ENCODE measurements around the gene LRRC66.

LRRC66 gene

GRCh38 chr4:52016981-52017380 lies 3.2 kb downstream of the LRRC66 start:
- in situ Hi-C loops (cut with HindIII; ENCODE audit: low pct_ligation_motif_present, low pct_unique_long_range_greater_than_20kb, low sequenced_read_pairs), result no loop called here
- no peak for DNase-seq

- DNase-seq, result peak; percentile 48
- in situ Hi-C loops (cut with HindIII; ENCODE audit: low pct_ligation_motif_present, low pct_unique_long_range_greater_than_20kb, low sequenced_read_pairs), result no loop called here
These were observed 4.8 kb downstream of the LRRC66 start for GRCh38 chr4:52015366-52015765.

GRCh38 chr4:52014903-52015302 lies 5.3 kb downstream of the LRRC66 start:
- DNase-seq, result no peak
- in situ Hi-C loops (cut with HindIII; ENCODE audit: low pct_ligation_motif_present, low pct_unique_long_range_greater_than_20kb, low sequenced_read_pairs), result no loop called here

GRCh38 chr4:52012651-52013050 lies 7.5 kb downstream of the LRRC66 start:
- DNase-seq, result no peak
- in situ Hi-C loops (cut with HindIII; ENCODE audit: low pct_ligation_motif_present, low pct_unique_long_range_greater_than_20kb, low sequenced_read_pairs), result no loop called here

- in situ Hi-C loops (cut with HindIII; ENCODE audit: low pct_ligation_motif_present, low pct_unique_long_range_greater_than_20kb, low sequenced_read_pairs), result no loop called here
- no peak for DNase-seq
These were observed 9.2 kb downstream of the LRRC66 start for GRCh38 chr4:52010986-52011385.

- in situ Hi-C loops (cut with HindIII; ENCODE audit: low pct_ligation_motif_present, low pct_unique_long_range_greater_than_20kb, low sequenced_read_pairs), result no loop called here
- DNase-seq, result no peak
These were observed 13.3 kb downstream of the LRRC66 start for GRCh38 chr4:52006887-52007286.

GRCh38 chr4:52005604-52006273 lies 14.4 kb downstream of the LRRC66 start:
- in situ Hi-C loops (cut with HindIII; ENCODE audit: low pct_ligation_motif_present, low pct_unique_long_range_greater_than_20kb, low sequenced_read_pairs), result no loop called here
- DNase-seq, result no peak

GRCh38 chr4:52004414-52004813 lies 15.7 kb downstream of the LRRC66 start:
- in situ Hi-C loops (cut with HindIII; ENCODE audit: low pct_ligation_motif_present, low pct_unique_long_range_greater_than_20kb, low sequenced_read_pairs), result no loop called here
- no peak for DNase-seq

GRCh38 chr4:52001616-52002015 lies 18.5 kb downstream of the LRRC66 start:
- DNase-seq, result no peak

GRCh38 chr4:51999250-51999649 lies 20.9 kb downstream of the LRRC66 start:
- no peak for DNase-seq
- in situ Hi-C loops (cut with HindIII; ENCODE audit: low pct_ligation_motif_present, low pct_unique_long_range_greater_than_20kb, low sequenced_read_pairs), result no loop called here

More at GRCh38 chr4:52001616-52002015, 18.5 kb downstream of the LRRC66 start:
- in situ Hi-C loops (cut with HindIII; ENCODE audit: low pct_ligation_motif_present, low pct_unique_long_range_greater_than_20kb, low sequenced_read_pairs), result no loop called here

GRCh38 chr4:51998837-51999236 lies 21.3 kb downstream of the LRRC66 start:
- no peak for DNase-seq
- in situ Hi-C loops (cut with HindIII; ENCODE audit: low pct_ligation_motif_present, low pct_unique_long_range_greater_than_20kb, low sequenced_read_pairs), result no loop called here

GRCh38 chr4:51997647-51998046 lies 22.5 kb downstream of the LRRC66 start:
- in situ Hi-C loops (cut with HindIII; ENCODE audit: low pct_ligation_motif_present, low pct_unique_long_range_greater_than_20kb, low sequenced_read_pairs), result no loop called here
- no peak for DNase-seq

- DNase-seq, result no peak
- in situ Hi-C loops (cut with HindIII; ENCODE audit: low pct_ligation_motif_present, low pct_unique_long_range_greater_than_20kb, low sequenced_read_pairs), result no loop called here
These were observed 24.4 kb downstream of the LRRC66 start for GRCh38 chr4:51995647-51996220.

- no peak for DNase-seq
- in situ Hi-C loops (cut with HindIII; ENCODE audit: low pct_ligation_motif_present, low pct_unique_long_range_greater_than_20kb, low sequenced_read_pairs), result no loop called here
These were observed 54.3 kb downstream of the LRRC66 start for GRCh38 chr4:51965862-51966261.

- in situ Hi-C loops (cut with HindIII; ENCODE audit: low pct_ligation_motif_present, low pct_unique_long_range_greater_than_20kb, low sequenced_read_pairs), result no loop called here
- DNase-seq, result peak; percentile 30
These were observed 56.2 kb downstream of the LRRC66 start for GRCh38 chr4:51963841-51964517.

- in situ Hi-C loops (cut with HindIII; ENCODE audit: low pct_ligation_motif_present, low pct_unique_long_range_greater_than_20kb, low sequenced_read_pairs), result no loop called here
- no peak for DNase-seq
These were observed 59.7 kb downstream of the LRRC66 start for GRCh38 chr4:51960486-51960885.

GRCh38 chr4:51958199-51958968 lies 61.8 kb downstream of the LRRC66 start:
- in situ Hi-C loops (cut with HindIII; ENCODE audit: low pct_ligation_motif_present, low pct_unique_long_range_greater_than_20kb, low sequenced_read_pairs), result no loop called here
- DNase-seq, result no peak
